WTC11 (cell line): ENCODE results near the gene CDHR5. TPM values are rescaled to one million over a fixed set of nuclear protein-coding genes. Genes with fewer than 3 reads are reported as not detected.

Experiments
- ATAC-seq: fragments of 200-7000 bp; cut with Tn5 transposase; 2 replicates; pipeline ENCODE4 v1.10.0; 2021; ENCODE audit warnings: mild to moderate bottlenecking, moderate library complexity
- CTCF ChIA-PET: fragments of 300-600 bp; sonication (Branson Sonifier 250); formaldehyde crosslinking; loops from one replicate; lab custom pipeline; 2021; ENCODE audit warnings: antibody characterized with exemption; lab: Charles Lee
- POLR2A ChIA-PET: fragments of 350-600 bp; sonication (Branson Sonifier 250); formaldehyde crosslinking; loops from one replicate; lab custom pipeline; 2021; ENCODE audit warnings: antibody characterized with exemption; lab: Charles Lee
- DNase-seq: peaks from one replicate; pipeline ENCODE4 v3.0.0; 2021; ENCODE audit warnings: low spot score
- H3K27ac Mint-ChIP-seq: 2 replicates; pipeline ENCODE4 v1.8.0; 2021; ENCODE audit warnings: mixed read lengths
- H3K27me3 Mint-ChIP-seq: 2 replicates; pipeline ENCODE4 v1.8.0; 2021; ENCODE audit warnings: low read depth, mild to moderate bottlenecking, moderate library complexity, mixed read lengths
- H3K36me3 Mint-ChIP-seq: 2 replicates; pipeline ENCODE4 v1.8.0; 2021; ENCODE audit warnings: mixed read lengths
- H3K4me1 Mint-ChIP-seq: 2 replicates; pipeline ENCODE4 v1.8.0; 2022; ENCODE audit warnings: mixed read lengths
- H3K4me3 Mint-ChIP-seq: 2 replicates; pipeline ENCODE4 v1.8.0; 2021; ENCODE audit warnings: mild to moderate bottlenecking, moderate library complexity, mixed read lengths
- H3K9me3 Mint-ChIP-seq: 2 replicates; pipeline ENCODE4 v1.8.0; 2021; ENCODE audit warnings: mixed read lengths
- CREM ChIP-seq: sonication (generic); formaldehyde crosslinking; IDR thresholded peaks from 2 replicates; pipeline ENCODE4 v1.8.1; 2022; ENCODE audit warnings: mild to moderate bottlenecking, missing genetic modification reagents, moderate library complexity
- JAZF1 ChIP-seq: fragments of 250-450 bp; sonication (Bioruptor Pico); IDR thresholded peaks from 2 replicates; pipeline ENCODE4 v1.9.0; 2021; ENCODE audit warnings: moderate library complexity, mild to moderate bottlenecking, inconsistent platforms
- MYBL2 ChIP-seq: sonication (generic); formaldehyde crosslinking; IDR thresholded peaks from 2 replicates; pipeline ENCODE4 v1.8.1; 2023; ENCODE audit warnings: mild to moderate bottlenecking, moderate library complexity, missing genetic modification reagents
- NR3C1 ChIP-seq: sonication (generic); formaldehyde crosslinking; conservative IDR thresholded peaks from 2 replicates; pipeline ENCODE4 v1.8.1; 2023; ENCODE audit warnings: low read depth, mild to moderate bottlenecking, missing genetic modification reagents
- TEAD1 ChIP-seq: sonication (generic); formaldehyde crosslinking; IDR thresholded peaks from 2 replicates; pipeline ENCODE4 v1.8.0; 2022; ENCODE audit warnings: mild to moderate bottlenecking, missing genetic modification reagents
- ZNF263 ChIP-seq: sonication (generic); formaldehyde crosslinking; IDR thresholded peaks from 2 replicates; pipeline ENCODE4 v1.8.1; 2022; ENCODE audit warnings: low read depth, mild to moderate bottlenecking, moderate library complexity, missing genetic modification reagents
- ZNF416 ChIP-seq: fragments of 250-450 bp; sonication (Bioruptor Pico); IDR thresholded peaks from 2 replicates; pipeline ENCODE4 v1.9.0; 2021; ENCODE audit warnings: mild to moderate bottlenecking, inconsistent platforms
- total RNA-seq: library from RNA; stranded (reverse); gene quantifications from 3 replicates; pipeline ENCODE4 v1.2.3, GENCODE V29; 2021
- TF ChIP-seq, protein P1 (sequence below): sonication (generic); formaldehyde crosslinking; IDR thresholded peaks from 2 replicates; pipeline ENCODE4 v1.8.0; 2022; ENCODE audit warnings: mild to moderate bottlenecking, missing genetic modification reagents
- TF ChIP-seq, protein P2 (sequence below): fragments of 250-450 bp; sonication (Bioruptor Pico); conservative IDR thresholded peaks from 2 replicates; pipeline ENCODE4 v1.9.0; 2021; ENCODE audit warnings: mild to moderate bottlenecking
- TF ChIP-seq, protein P3 (sequence below): sonication (generic); formaldehyde crosslinking; IDR thresholded peaks from 2 replicates; pipeline ENCODE4 v1.8.1; 2022; ENCODE audit warnings: mild to moderate bottlenecking, moderate library complexity, missing genetic modification reagents
- TF ChIP-seq, protein P4 (sequence below): sonication (generic); formaldehyde crosslinking; IDR thresholded peaks from 2 replicates; pipeline ENCODE4 v1.8.1; 2022; ENCODE audit warnings: low read depth, mild to moderate bottlenecking, moderate library complexity, missing genetic modification reagents, borderline replicate concordance
- TF ChIP-seq, protein P5 (sequence below): sonication (generic); formaldehyde crosslinking; IDR thresholded peaks from 2 replicates; pipeline ENCODE4 v1.8.0; 2022; ENCODE audit warnings: mild to moderate bottlenecking, missing genetic modification reagents
- TF ChIP-seq, protein P6 (sequence below): sonication (generic); formaldehyde crosslinking; conservative IDR thresholded peaks from 2 replicates; pipeline ENCODE4 v1.8.1; 2022; ENCODE audit warnings: mild to moderate bottlenecking, missing genetic modification reagents
- TF ChIP-seq, protein P7 (sequence below): fragments of 250-450 bp; sonication (Bioruptor Pico); IDR thresholded peaks from 2 replicates; pipeline ENCODE4 v1.9.0; 2021; ENCODE audit warnings: moderate library complexity, mild to moderate bottlenecking, inconsistent platforms, borderline replicate concordance
- TF ChIP-seq, protein P8 (sequence below): sonication (generic); formaldehyde crosslinking; IDR thresholded peaks from 2 replicates; pipeline ENCODE4 v1.8.0; 2023; ENCODE audit warnings: mild to moderate bottlenecking, missing genetic modification reagents

CDHR5 gene
- total RNA-seq, 1 experiment from 2014 or later: 0.26 TPM

DNA sequence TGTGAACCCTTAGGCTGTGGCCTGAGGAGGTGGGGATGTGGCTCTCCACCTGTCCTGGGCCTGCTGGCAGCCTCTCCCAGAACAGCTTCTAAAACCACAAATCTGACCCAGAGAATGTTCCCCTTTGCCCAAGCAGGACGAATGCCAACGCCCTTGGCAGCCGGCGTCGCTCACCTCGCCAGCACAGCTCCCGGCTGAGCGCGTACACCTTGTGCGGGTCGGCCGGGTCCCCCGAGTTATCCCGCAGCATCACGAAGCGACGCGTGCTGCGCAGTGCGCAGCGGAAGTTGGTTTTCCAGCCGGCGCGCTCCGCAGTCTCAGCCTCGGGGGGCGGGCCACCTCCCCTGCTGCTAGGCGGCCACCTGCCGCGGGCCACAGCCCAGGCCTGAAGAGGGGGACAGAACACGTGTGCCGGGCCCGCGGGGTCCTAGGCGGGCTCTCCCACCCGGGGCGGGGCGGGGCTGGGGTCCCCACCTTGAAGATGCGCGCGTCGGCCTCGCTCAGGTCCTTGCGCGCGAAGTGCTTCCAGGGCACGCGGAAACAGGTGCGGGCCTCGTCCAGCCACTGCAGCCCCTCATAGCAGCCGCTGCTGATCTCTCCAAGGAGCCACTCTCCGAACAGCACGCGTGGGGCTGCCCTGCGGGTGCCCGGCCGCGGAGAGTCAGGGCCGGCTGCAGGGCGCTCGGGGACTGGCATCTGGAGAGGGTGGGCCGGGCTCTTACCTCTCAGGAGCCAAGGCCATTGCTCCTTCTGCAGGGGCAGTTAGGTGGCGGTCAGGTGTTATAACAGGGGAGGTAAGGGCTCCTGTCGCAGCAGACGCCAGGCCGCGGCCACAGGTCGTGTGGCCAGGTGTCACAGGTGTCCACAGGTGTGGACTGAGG is 9.9 kb downstream of the CDHR5 start:
- ATAC-seq (peak; percentile 0; the same call in 1 of the 2 replicates), DNase-seq (no peak)
- peak overlapping the region; percentile 95 for H3K27ac Mint-ChIP-seq
- no peaks in the 10 kb centered on the region for H3K9me3 Mint-ChIP-seq
- H3K27me3 Mint-ChIP-seq: no peaks in the 10 kb centered on the region
- H3K4me3 Mint-ChIP-seq: peak overlapping the region; percentile 78
- CTCF ChIA-PET: interaction anchor here (0.8 to 1.4 kb wide), 7 partner anchors 26 to 208 kb away, joined by 3 read pairs; no protein-coding TSS in a partner anchor
- peaks cover 8% of the 10 kb centered on the region for H3K36me3 Mint-ChIP-seq
- 0 out of 2 replicates have a peak, but pooled peaks cover 4% of the 10 kb centered on the region for H3K4me1 Mint-ChIP-seq
- 0 out of 2 replicates have a peak, but pooled peaks have one; percentile 14 for TF ChIP-seq CREM
- no peak for TF ChIP-seq MYBL2 (CRISPR knock-in tag)
- POLR2A ChIA-PET: interaction anchor here (1.0 to 1.1 kb wide), 3 partner anchors 23 to 49 kb away, joined by 3 to 4 read pairs (median 3); no protein-coding TSS in a partner anchor

DNA sequence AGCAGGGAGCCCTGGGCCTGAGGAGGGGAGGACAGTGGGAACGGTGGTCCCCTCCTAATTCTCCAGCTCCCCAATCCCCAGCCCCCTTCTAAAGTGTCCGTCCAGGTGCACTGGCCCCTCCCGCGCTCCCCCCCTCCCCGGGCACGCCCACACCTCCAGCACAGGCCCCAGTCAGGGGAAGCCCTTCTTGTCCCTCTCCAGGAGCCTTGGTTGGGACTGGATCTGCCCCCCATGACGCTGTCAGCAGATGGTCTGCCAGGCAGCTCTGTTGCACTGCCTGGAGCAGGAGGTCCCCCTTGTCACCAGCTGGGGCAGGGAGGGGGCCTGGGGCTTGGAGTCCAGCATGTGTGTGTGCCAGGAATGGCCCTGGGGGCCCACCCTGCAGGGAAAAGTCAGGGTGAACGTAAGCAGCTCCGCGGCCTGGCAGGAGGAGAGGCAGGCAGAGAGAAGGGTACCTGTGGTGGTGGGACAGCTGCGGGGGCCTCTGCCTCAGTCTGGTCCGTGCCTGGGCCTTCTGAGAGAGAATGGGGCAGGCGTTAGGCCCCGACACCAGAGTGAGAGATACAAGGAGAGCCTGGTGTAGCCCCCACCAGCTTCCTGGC is 10.6 kb downstream of the CDHR5 start:
- Mint-ChIP-seq H3K27ac (0 out of 2 replicates have a peak overlapping the region, but pooled peaks have one; percentile 27), H3K4me3 (peak overlapping the region; percentile 20; the same call in 1 of the 2 replicates), H3K4me1 (0 out of 2 replicates have a peak, but pooled peaks cover 4% of the 10 kb centered on the region), H3K36me3 (peaks cover 8% of the 10 kb centered on the region), H3K9me3 (no peaks in the 10 kb centered on the region), H3K27me3 (no peaks in the 10 kb centered on the region)
- POLR2A ChIA-PET: interaction anchor here (0.6 to 1.0 kb wide), 2 partner anchors 38 to 120 kb away, joined by 3 to 4 read pairs; no protein-coding TSS in a partner anchor
- ATAC-seq (no peak), DNase-seq (no peak)
- TF ChIP-seq, protein P1, sequence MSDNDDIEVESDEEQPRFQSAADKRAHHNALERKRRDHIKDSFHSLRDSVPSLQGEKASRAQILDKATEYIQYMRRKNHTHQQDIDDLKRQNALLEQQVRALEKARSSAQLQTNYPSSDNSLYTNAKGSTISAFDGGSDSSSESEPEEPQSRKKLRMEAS (CRISPR knock-in tag): no peak
- TF ChIP-seq, protein P2, sequence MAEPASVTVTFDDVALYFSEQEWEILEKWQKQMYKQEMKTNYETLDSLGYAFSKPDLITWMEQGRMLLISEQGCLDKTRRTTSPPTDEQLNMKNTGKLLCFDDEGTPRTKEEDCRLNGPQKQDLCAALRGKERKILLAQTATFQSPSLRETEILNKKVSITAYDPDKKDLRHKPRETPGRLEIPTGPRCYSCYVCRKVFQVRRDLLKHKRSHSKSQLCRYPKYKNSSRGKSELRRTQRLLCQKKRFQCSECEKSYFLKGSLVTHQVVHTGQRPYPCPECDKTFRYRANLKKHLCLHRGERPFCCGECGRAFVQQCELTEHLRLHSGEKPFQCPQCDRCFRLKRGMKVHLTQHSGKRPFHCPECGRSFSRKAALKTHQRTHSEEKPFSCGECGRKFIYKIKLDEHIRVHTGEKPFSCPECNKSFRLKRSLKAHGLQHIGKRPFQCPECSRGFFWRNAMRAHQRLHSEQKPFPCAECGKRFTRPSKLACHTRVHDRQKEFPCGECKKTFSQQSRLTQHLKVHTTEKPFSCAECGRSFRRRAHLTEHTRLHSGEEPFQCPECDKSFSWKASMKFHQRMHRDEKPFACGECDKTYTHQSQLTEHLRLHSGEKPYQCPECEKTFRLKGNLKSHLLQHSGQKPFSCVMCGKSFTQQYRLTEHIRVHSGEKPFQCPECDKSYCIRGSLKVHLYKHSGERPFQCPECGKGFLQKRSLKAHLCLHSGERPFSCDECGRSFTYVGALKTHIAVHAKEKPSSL (CRISPR knock-in tag): no peak
- TF ChIP-seq, protein P3, sequence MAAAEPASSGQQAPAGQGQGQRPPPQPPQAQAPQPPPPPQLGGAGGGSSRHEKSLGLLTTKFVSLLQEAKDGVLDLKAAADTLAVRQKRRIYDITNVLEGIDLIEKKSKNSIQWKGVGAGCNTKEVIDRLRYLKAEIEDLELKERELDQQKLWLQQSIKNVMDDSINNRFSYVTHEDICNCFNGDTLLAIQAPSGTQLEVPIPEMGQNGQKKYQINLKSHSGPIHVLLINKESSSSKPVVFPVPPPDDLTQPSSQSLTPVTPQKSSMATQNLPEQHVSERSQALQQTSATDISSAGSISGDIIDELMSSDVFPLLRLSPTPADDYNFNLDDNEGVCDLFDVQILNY: 0 out of 2 replicates have a peak, but pooled peaks have one; percentile 31
- no peak for TF ChIP-seq JAZF1 (CRISPR knock-in tag)
- CTCF ChIA-PET: interaction anchor here (0.6 to 2.8 kb wide), 5 partner anchors 24 to 208 kb away, joined by 3 to 14 read pairs (median 3); no protein-coding TSS in a partner anchor

DNA sequence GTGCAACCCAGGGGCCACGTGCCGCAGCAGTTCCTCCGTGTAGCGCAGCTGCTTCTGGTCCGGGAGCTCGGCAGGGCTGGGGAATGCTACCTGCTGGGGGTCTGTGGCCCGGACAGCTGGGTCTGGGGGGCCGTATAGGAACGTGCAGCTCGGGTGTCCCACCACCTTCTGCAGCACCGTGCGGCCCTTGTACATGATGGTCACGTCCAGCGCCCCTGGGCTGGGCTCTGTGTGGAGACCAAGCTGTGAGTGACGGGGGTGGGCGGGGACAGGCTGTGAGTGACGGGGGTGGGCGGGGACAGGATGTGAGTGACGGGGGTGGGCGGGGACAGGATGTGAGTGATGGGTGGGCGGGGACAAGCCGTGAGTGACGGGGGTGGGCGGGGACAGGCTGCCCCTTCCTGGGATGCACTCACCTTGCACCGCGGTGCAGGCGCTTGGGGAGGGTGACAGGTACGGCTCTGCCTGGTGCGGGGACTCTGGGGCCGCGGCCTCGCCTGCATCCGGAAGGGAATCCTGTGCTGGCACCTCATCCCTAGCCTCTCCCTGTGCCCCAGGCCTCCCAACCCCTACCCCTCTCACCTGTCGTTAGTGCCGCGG is 11.3 kb downstream of the CDHR5 start:
- CTCF ChIA-PET: interaction anchor here (0.5 to 2.8 kb wide), 8 partner anchors 22 to 150 kb away, joined by 3 to 14 read pairs (median 4); no protein-coding TSS in a partner anchor
- no peaks in the 10 kb centered on the region for H3K9me3 Mint-ChIP-seq
- H3K4me3 Mint-ChIP-seq: no peak overlapping the region
- peaks cover 10% of the 10 kb centered on the region for H3K36me3 Mint-ChIP-seq
- POLR2A ChIA-PET: interaction anchor here (0.6 to 1.0 kb wide), 2 partner anchors 38 to 120 kb away, joined by 3 to 4 read pairs; no protein-coding TSS in a partner anchor
- no peaks in the 10 kb centered on the region for H3K27me3 Mint-ChIP-seq
- DNase-seq (peak; percentile 82), ATAC-seq (peak; percentile 55)
- H3K4me1 Mint-ChIP-seq: 0 out of 2 replicates have a peak, but pooled peaks cover 4% of the 10 kb centered on the region
- no peak overlapping the region for H3K27ac Mint-ChIP-seq
- TF ChIP-seq ZNF263 (CRISPR knock-in tag) (no peak), NR3C1 (CRISPR knock-in tag) (no peak), ZNF416 (CRISPR knock-in tag) (no peak), TEAD1 (no peak)
- TF ChIP-seq, protein P4, sequence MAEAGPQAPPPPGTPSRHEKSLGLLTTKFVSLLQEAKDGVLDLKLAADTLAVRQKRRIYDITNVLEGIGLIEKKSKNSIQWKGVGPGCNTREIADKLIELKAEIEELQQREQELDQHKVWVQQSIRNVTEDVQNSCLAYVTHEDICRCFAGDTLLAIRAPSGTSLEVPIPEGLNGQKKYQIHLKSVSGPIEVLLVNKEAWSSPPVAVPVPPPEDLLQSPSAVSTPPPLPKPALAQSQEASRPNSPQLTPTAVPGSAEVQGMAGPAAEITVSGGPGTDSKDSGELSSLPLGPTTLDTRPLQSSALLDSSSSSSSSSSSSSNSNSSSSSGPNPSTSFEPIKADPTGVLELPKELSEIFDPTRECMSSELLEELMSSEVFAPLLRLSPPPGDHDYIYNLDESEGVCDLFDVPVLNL (CRISPR knock-in tag): no peak
- TF ChIP-seq, protein P5, sequence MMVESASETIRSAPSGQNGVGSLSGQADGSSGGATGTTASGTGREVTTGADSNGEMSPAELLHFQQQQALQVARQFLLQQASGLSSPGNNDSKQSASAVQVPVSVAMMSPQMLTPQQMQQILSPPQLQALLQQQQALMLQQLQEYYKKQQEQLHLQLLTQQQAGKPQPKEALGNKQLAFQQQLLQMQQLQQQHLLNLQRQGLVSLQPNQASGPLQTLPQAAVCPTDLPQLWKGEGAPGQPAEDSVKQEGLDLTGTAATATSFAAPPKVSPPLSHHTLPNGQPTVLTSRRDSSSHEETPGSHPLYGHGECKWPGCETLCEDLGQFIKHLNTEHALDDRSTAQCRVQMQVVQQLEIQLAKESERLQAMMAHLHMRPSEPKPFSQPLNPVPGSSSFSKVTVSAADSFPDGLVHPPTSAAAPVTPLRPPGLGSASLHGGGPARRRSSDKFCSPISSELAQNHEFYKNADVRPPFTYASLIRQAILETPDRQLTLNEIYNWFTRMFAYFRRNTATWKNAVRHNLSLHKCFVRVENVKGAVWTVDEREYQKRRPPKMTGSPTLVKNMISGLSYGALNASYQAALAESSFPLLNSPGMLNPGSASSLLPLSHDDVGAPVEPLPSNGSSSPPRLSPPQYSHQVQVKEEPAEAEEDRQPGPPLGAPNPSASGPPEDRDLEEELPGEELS (CRISPR knock-in tag): no peak
- TF ChIP-seq, protein P6, sequence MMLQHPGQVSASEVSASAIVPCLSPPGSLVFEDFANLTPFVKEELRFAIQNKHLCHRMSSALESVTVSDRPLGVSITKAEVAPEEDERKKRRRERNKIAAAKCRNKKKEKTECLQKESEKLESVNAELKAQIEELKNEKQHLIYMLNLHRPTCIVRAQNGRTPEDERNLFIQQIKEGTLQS (CRISPR knock-in tag): no peak
- TF ChIP-seq, protein P7, sequence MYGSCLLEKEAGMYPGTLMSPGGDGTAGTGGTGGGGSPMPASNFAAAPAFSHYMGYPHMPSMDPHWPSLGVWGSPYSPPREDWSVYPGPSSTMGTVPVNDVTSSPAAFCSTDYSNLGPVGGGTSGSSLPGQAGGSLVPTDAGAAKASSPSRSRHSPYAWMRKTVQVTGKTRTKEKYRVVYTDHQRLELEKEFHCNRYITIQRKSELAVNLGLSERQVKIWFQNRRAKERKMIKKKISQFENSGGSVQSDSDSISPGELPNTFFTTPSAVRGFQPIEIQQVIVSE (CRISPR knock-in tag): no peak
- TF ChIP-seq, protein P8, sequence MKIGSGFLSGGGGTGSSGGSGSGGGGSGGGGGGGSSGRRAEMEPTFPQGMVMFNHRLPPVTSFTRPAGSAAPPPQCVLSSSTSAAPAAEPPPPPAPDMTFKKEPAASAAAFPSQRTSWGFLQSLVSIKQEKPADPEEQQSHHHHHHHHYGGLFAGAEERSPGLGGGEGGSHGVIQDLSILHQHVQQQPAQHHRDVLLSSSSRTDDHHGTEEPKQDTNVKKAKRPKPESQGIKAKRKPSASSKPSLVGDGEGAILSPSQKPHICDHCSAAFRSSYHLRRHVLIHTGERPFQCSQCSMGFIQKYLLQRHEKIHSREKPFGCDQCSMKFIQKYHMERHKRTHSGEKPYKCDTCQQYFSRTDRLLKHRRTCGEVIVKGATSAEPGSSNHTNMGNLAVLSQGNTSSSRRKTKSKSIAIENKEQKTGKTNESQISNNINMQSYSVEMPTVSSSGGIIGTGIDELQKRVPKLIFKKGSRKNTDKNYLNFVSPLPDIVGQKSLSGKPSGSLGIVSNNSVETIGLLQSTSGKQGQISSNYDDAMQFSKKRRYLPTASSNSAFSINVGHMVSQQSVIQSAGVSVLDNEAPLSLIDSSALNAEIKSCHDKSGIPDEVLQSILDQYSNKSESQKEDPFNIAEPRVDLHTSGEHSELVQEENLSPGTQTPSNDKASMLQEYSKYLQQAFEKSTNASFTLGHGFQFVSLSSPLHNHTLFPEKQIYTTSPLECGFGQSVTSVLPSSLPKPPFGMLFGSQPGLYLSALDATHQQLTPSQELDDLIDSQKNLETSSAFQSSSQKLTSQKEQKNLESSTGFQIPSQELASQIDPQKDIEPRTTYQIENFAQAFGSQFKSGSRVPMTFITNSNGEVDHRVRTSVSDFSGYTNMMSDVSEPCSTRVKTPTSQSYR (CRISPR knock-in tag): no peak
